Spinal cord (tissue), 10 donors: ENCODE results near the gene P2RY8. TPM values are rescaled to one million over a fixed set of nuclear protein-coding genes. Genes with fewer than 3 reads are reported as not detected.

Experiments used
- DNase-seq, 6 donors: peaks; one replicate each; pipeline versions ENCODE4 v3.0.0 to v3.0.0-alpha.2; 2013 to 2015; ENCODE audit warnings: low spot score in 6 of 6, low read depth in 4 of 6
- H3K27ac ChIP-seq: one replicate; pipeline ENCODE4 v1.5.1; 2013; ENCODE audit warnings: low read depth, low read length, control low read depth
- H3K27me3 ChIP-seq: one replicate; pipeline ENCODE4 v1.6.1; 2013; ENCODE audit warnings: low read length; ENCODE audit not compliant: control insufficient read depth, insufficient read depth
- H3K36me3 ChIP-seq: one replicate; pipeline ENCODE4 v1.6.1; 2013; ENCODE audit warnings: low read length; ENCODE audit not compliant: control insufficient read depth, insufficient read depth
- H3K4me1 ChIP-seq: one replicate; pipeline ENCODE4 v1.6.1; 2013; ENCODE audit warnings: low read length; ENCODE audit not compliant: control insufficient read depth, insufficient read depth
- H3K4me3 ChIP-seq: one replicate; pipeline ENCODE4 v1.5.1; 2013; ENCODE audit warnings: low read depth, low read length, control low read depth
- H3K9me3 ChIP-seq: one replicate; pipeline ENCODE4 v1.6.1; 2013; ENCODE audit warnings: low read length; ENCODE audit not compliant: control insufficient read depth, insufficient read depth
- WGBS: methylation state at CpG from one replicate; pipeline ENCODE4 v1.1.5; 2013; ENCODE audit warnings: missing lambda C conversion rate; ENCODE audit not compliant: insufficient coverage; 5-methylcytosine and 5-hydroxymethylcytosine counted together
- polyA plus RNA-seq, 2 donors: library from polyadenylated mRNA; unstranded; fragments of 120-200 nt; gene quantifications; one replicate each; pipeline ENCODE4 v1.2.1, GENCODE V29; 2013; ENCODE audit not compliant: insufficient read length in 2 of 2
- total RNA-seq, 2 donors: library from RNA; depleted of rRNA in 1 of 2; stranded (reverse); fragments of 120-200 nt in 1 of 2; fragments of >200 nt in 1 of 2; gene quantifications; one replicate each; pipeline versions ENCODE4 v1.2.3 to v1.2.4, GENCODE V29; 2013 to 2014
- donor health status: healthy.

The P2RY8 gene
- total and polyA plus RNA-seq, 4 donors = 0.10 to 1.5 (median 0.34) TPM

- Histone ChIP-seq H3K4me1 (no peaks in the 10 kb centered on the region), H3K9me3 (peaks cover 2% of the 10 kb centered on the region), H3K36me3 (peaks cover 89% of the 10 kb centered on the region), H3K27ac (no peak overlapping the region), H3K4me3 (no peak overlapping the region), H3K27me3 (no peaks in the 10 kb centered on the region)
- 68% methylated on average over 15 of the region's 15 CpGs for WGBS
- no peak for DNase-seq
Measured at GRCh38 chrX:1416327-1416784, 120.6 kb downstream of the P2RY8 start.

Other genes with a start within 250 kb of the P2RY8 start
- gene IL3RA, start 200.4 kb downstream of the P2RY8 start, total RNA-seq = 1 to 10 TPM; 3.8 to 9.3 TPM
- gene IL3RA, start 200.4 kb downstream of the P2RY8 start, polyA plus RNA-seq = 10 to 100 TPM; 15.6 to 30.0 TPM
- 100 to 1,000 TPM in 1 of 2 donors, 10 to 100 TPM in 1; 85.8 to 145 TPM for gene SLC25A6, start 145.1 kb downstream of the P2RY8 start, total RNA-seq
- gene SLC25A6, start 145.1 kb downstream of the P2RY8 start, polyA plus RNA-seq = 100 to 1,000 TPM; 523 to 541 TPM
- 10 to 100 TPM; 15.6 to 18.4 TPM for gene ASMTL, start 84.3 kb downstream of the P2RY8 start, total RNA-seq
- gene ASMTL, start 84.3 kb downstream of the P2RY8 start, polyA plus RNA-seq = 10 to 100 TPM; 48.0 to 62.6 TPM
- gene AKAP17A, start 54.4 kb upstream of the P2RY8 start, total RNA-seq = 10 to 100 TPM; 11.0 to 31.4 TPM
- gene AKAP17A, start 54.4 kb upstream of the P2RY8 start, polyA plus RNA-seq = 10 to 100 TPM; 31.8 to 38.2 TPM
- gene ASMT, start 77.9 kb upstream of the P2RY8 start, total RNA-seq = under 1 TPM; 0.30 to 0.33 TPM
- under 1 TPM; 0.38 to 0.57 TPM for gene ASMT, start 77.9 kb upstream of the P2RY8 start, polyA plus RNA-seq